Inflammatory macrophage treated with lipopolysaccharide for 1 hour (primary cell): ENCODE results near the gene HLA-DOB.

Source experiments
- DNase-seq, 2 donors: peaks; one replicate each; pipeline ENCODE4 v3.0.0-alpha.2; 2020 to 2022

HLA-DOB gene

GRCh38 chr6:32816746-32817204, at the start of gene HLA-DOB:
TSS of gene HLA-DOB (minus strand) at chr6:32817002. CDS start at chr6:32816951, 51 bp downstream.
- peak; percentile 52 to 55 for DNase-seq

GRCh38 chr6:32865724-32866443, 49.1 kb upstream of the HLA-DOB start:
- no peak for DNase-seq

GRCh38 chr6:32862725-32863124, 45.9 kb upstream of the HLA-DOB start:
- no peak for DNase-seq

- no peak for DNase-seq
Observed at GRCh38 chr6:32860674-32861073, 43.9 kb upstream of the HLA-DOB start.

- no peak for DNase-seq
Observed at GRCh38 chr6:32858194-32858593, 41.4 kb upstream of the HLA-DOB start.

- DNase-seq, result no peak
Observed at GRCh38 chr6:32857156-32857891, 40.5 kb upstream of the HLA-DOB start.

- no peak for DNase-seq
Observed at GRCh38 chr6:32855467-32856174, 38.8 kb upstream of the HLA-DOB start.

GRCh38 chr6:32854376-32855178, 37.8 kb upstream of the HLA-DOB start:
- DNase-seq, result peak; percentile 68 to 71

- peak; percentile 96 to 97 for DNase-seq
Observed at GRCh38 chr6:32853541-32854375, 37.0 kb upstream of the HLA-DOB start, which contains the start of the genes PSMB9 and TAP1. TSS of gene PSMB9 (plus strand) at chr6:32854192. CDS start at chr6:32854230, 38 bp downstream. TSS of gene TAP1 (minus strand) at chr6:32853704. CDS start at chr6:32853636, 68 bp downstream.

GRCh38 chr6:32852844-32853540, 36.2 kb upstream of the HLA-DOB start:
- DNase-seq, result peak; percentile 73 to 84

- DNase-seq, result no peak
Observed at GRCh38 chr6:32852018-32852843, 35.4 kb upstream of the HLA-DOB start.

GRCh38 chr6:32851025-32851424, 34.2 kb upstream of the HLA-DOB start:
- no peak for DNase-seq

GRCh38 chr6:32849126-32849525, 32.3 kb upstream of the HLA-DOB start:
- DNase-seq, result no peak

GRCh38 chr6:32847795-32848194, 31.0 kb upstream of the HLA-DOB start:
- DNase-seq, result no peak

- no peak for DNase-seq
Observed at GRCh38 chr6:32847004-32847403, 30.2 kb upstream of the HLA-DOB start.

GRCh38 chr6:32845384-32845884, 28.6 kb upstream of the HLA-DOB start:
- DNase-seq, result peak in 1 of 2 donors; percentile 34

GRCh38 chr6:32844839-32845383, 28.1 kb upstream of the HLA-DOB start:
- no peak for DNase-seq

- DNase-seq, result peak; percentile 92 to 99
Observed at GRCh38 chr6:32843979-32844838, 27.4 kb upstream of the HLA-DOB start, which contains the start of gene PSMB8. TSS of gene PSMB8 (minus strand) at chr6:32844047. CDS start at chr6:32843996, 51 bp downstream.
